GM12865 (cell line): ENCODE data around the gene OR5H14.

Experiments
- DNase-seq: peaks from one replicate; pipeline ENCODE4 v3.0.0; 2010; ENCODE audit warnings: low read depth
- H3K4me3 ChIP-seq: 2 replicates; pipeline ENCODE4 v1.5.1; 2011; ENCODE audit warnings: mild to moderate bottlenecking, low read depth, low read length, control low read depth
- TF ChIP-seq, protein P1 (sequence below): IDR thresholded peaks from 2 replicates; pipeline ENCODE4 v1.5.1; 2011; ENCODE audit warnings: low read length, control low read depth, low read depth, inconsistent platforms; ENCODE audit not compliant: insufficient read depth; ENCODE audit errors: missing control alignments

The OR5H14 gene

DNA sequence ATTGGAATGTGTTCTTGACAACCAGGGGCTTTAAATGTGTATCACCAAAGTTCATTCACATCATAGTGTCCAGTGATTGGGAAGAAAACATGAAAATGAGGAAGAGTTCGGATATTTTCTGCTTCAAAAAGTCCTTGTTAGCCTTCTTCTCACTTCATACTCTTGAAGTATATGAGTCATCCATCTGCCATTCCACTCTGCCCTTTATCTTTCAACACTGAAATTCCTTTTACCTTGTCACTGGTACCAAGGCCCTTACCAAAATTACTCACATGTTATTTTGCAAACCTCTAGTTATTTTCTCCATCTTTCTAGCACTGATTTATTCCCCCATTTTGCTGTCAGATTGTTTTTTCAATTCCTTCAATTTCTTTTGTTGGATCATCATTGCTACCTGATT, 51.7 kb downstream of the OR5H14 start:
- no peak overlapping the region for H3K4me3 ChIP-seq
- DNase-seq = no peak
- TF ChIP-seq, protein P1, sequence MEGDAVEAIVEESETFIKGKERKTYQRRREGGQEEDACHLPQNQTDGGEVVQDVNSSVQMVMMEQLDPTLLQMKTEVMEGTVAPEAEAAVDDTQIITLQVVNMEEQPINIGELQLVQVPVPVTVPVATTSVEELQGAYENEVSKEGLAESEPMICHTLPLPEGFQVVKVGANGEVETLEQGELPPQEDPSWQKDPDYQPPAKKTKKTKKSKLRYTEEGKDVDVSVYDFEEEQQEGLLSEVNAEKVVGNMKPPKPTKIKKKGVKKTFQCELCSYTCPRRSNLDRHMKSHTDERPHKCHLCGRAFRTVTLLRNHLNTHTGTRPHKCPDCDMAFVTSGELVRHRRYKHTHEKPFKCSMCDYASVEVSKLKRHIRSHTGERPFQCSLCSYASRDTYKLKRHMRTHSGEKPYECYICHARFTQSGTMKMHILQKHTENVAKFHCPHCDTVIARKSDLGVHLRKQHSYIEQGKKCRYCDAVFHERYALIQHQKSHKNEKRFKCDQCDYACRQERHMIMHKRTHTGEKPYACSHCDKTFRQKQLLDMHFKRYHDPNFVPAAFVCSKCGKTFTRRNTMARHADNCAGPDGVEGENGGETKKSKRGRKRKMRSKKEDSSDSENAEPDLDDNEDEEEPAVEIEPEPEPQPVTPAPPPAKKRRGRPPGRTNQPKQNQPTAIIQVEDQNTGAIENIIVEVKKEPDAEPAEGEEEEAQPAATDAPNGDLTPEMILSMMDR = no peak
